Stimulated activated CD8-positive, alpha-beta memory T cell treated with anti-CD3 and anti-CD28 coated beads, Interleukin-4, amount 100 ng/mL, for 4 hours (primary cell): ENCODE results near the gene RIPK3.
A peak's percentile ranks its signal among the peaks of the same experiment; 100 is the strongest.
"Not testable (repeated sequence)": the region's sequence is repeated elsewhere in the genome, so short reads cannot be mapped to it uniquely, and the experiment has no call there.

ENCODE experiments used
- DNase-seq, 2 donors: peaks; one replicate each; pipeline ENCODE4 v3.0.0-alpha.2; 2020; ENCODE audit warnings: low read depth in 2 of 2, low spot score in 1 of 2

The RIPK3 gene

DNA sequence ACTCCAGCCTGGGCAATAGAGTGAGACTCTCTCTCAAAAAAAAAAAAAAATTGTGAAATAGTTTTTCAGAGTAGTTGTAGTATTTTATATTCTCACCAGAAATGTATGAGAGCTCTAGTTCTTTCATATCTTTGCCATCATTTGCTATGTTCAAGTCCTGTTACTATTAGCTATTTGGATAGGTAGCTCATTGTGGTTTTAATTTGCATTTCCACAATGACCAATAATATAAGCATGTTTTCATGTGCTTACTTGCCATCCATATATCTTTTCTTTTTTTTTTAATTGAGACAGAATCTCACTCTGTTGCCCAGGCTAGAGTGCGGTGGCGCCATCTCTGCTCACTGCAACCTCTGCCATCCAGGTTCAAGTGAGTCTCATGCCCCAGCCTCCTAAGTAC, 8.4 kb upstream of the RIPK3 start:
- no peak for DNase-seq

DNA sequence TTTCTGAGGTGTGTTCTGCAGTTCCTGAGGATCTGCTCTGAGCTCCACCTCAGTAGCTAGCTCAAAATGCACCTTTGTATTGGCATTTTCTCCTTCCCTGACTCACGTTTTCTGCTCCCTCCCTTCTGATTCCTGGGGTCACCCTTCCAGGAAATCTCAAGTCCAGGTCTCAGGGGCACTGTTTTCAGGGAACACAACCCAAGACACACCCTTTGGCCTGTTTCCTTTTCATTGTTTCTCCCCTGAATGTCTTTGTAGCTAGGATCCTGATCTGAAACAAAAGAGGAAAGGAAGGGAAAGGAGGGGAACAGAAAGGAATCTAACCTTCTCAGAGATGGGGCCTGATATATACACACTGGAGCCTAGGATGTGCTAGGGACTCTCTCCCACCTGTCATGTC, 7.3 kb upstream of the RIPK3 start:
- no peak for DNase-seq

DNA sequence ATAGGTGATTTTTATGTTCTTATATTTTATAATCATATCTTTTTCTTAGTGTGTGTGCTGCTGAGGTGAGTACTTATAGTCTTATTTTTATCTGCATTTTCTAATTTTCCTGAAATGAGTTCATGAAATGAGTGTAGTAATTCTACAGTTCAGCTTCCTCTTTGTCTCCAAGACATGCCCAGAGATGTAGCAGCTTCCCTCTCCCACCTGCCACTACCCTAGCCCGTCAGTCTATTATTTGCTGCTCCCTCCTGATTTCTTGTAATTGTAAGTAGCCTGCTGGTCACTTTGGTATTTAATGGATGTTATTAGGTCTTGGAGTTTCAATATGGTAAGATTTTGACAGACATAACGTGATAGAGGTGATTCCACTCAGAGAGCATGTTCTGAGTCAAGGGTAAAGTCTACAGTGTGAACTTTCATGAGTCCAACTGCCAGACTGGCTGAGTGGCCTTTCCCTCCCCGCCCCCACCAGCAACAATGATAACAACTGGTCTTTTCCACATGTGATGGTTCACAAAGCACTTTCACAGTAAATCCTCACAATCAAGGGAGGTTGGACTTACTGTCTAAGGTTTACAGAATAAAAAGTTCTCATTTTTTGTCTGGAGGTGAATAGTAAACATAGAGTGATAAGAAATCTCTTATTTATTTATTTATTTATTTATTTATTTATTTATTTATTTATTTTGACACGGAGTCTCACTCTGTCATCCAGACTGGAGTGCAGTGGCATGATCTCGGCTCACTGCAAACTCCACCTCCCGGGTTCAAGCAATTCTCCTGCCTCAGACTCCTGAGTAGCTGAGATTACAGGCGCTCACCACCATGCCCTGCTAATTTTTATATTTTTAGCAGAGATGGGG, 4.2 kb upstream of the RIPK3 start:
- no peak for DNase-seq

DNA sequence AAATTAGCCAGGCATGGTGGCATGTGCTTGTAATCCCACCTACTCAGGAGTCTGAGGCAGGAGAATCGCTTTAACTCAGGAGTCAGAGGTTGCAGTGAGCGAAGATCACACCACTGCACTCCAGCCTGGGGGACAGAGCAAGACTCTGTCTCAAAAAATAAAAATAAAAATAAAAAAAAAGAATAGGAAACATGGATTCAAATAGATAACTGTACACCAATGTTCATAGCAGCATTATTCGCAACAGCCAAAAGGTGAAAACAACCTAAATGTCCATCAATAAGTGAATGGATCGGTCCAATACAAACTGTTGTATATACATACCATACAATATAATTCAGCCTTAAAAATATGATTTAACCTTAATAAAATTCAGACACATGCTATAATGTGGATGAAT, 3.1 kb upstream of the RIPK3 start:
- DNase-seq = no peak

DNA sequence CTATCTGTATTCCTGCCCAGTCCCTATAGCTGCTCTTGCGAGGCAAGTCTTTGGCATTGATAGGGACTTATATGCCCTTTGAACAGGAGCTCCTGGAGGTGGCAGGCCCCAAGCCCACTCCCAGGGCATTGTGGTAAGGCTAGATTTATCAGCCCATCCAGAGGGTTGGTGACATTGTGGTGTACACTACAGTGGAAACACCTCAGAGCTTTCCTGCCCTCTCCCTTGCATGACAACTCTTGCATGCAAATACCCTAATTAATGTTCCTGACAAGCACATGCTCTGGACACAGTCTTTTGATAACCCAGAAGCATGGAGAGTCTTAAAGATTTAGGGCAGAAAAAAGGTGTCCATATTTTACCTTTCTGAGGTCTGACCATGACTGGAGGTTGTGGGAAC, 815 bp upstream of the RIPK3 start:
- DNase-seq = no peak

DNA sequence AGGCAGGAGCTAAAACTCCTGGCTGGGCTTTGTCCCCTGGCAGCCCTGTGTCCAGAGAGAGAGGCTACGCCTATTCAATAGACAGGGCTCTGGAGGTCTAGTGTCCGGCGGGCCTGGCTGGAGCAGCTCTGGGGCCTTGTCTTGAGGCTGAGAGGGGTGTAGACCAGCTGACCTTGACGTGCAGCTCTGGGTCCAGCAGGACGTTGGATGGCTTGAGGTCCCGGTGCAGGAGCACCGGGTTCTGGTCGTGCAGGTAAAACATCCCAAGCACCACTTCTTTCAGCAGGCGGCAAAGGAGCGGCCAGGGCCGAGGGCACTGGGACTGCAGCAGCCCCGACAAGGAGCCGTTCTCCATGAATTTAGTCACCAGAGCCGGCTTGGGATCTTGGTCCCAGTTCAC, 948 bp downstream of the RIPK3 start:
- no peak for DNase-seq

DNA sequence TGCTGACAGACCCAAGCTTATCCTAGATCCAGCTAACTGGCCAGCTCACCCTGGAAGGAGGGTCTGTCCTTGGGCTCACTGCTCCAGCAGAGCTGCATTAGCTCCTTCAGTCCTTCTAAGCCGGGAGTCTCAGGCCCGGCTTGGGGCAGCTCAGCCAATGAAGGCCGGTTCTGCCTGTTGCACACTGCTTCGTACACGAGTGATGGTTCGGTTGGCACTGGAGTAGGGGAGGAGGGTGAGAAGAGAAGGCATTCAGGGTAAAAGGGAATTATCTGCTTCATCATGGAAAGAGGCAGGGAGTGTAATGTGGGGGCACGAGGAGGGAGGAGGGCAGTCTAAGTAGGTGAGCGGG, 2.0 kb downstream of the RIPK3 start:
- DNase-seq = no peak

DNA sequence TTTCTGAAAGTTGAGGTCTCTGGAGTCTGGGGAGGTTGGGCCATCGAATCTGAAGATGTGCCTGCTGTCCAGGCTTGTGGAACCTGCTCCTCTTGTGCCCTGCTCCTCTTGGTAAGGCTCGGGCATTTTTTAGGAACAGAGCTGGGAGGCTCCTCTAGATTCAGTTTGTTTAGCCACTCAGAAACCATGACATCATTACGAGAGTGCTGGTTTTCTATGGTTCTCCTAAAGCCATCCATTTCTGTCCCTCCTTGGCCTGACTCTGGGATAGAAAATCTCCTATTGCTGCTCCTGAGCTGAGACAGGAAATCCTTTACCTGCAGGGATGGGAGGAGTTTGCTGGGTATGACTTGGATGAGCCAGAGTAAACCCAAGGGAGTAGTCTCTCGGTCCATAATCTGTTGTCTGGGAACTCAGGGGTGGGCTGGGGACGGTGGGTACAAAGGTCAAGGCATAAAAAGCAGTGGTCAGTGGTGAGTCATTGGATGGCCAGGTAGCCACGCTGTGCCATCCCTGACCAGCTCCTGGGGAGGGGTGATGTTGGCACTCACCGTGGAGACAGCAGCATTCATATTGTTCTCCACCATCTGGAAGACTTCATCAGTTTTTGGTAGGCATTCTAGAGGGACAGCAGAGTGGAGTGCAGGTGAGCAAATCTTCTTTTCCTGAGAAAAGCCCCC, 2.5 kb downstream of the RIPK3 start:
- no peak for DNase-seq

DNA sequence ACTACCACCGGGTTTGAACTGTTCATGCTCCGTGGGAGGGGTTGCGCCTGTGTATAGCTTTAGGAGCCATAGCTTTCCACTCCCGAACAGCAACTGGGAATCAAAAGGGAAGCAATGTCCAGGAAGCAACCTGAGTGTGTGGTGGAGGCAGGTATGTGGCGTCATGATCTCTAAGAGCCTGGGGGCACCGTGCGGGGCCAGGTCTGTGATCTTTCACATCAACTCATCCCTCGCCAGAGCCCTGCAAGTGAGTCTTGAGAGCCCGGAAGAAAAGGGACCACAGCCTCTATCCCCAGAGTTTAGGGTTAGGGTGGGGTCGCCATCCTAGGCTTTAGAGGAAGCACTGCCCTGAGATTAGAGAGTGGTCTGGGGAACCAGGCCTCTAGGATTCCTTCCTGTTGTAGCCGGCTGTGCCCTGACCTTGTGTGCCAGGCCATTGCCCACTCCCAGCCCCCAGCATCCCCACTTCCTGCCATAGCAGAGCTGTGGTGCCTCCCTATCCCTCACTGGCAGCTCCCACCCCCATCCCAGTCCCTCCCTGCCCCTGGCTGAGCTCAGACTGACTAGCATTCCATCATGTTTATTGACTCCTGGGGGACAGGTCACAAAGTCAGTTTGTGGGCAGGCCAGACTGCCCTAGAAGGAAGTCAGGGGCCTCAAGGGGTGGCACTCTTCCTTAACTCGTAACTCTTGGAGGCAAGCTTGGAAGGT, 4.2 kb downstream of the RIPK3 start:
- DNase-seq = no peak

DNA sequence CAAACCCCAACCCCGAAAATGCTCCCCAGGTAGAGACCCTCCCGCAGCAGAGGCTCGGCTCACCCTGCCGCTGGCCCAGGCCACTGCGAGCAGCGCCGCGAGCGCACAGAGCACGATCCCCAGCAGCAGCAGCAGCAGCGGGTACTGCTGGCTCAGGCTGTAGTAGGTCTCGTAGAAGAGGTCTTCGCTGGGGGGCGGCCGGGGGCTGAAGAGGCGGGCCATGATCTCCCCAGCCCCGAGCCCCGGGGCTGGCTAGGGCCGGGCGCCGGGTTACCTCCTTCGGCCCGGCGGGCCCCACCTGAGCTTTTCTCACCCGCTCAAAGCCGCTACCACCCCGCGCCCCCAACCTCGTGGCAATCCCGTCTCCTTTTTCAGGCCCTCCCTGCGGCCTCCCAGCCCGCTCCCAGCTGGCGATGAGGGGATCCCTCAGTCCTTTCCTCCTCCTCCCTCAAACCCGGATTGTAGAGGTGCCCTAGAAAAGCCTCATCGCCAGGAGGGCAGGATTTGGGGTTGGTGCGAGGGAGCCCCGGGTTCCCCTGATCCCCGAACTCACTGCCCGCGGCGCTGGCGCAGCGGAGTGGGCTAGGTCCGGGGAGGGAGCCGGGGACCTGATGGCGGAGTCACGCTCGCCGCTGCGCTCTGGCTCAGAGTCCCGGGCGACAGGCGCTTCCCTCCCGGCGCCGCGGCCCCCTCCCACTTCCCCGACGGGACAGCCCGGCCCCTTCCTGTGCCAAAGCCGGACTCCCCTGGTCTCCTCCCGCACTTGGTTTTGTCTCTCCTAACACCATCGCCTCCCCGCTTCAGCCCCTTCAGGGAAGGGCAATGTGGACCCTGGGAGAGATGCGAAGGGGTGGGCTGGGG, 5.1 kb downstream of the RIPK3 start, which contains the start of gene ADCY4:
Gene ADCY4 (minus strand): TSS at position 641 of the 861 bp plus-strand sequence. CDS start 419 bp downstream, at position 222.
- DNase-seq = no peak

DNA sequence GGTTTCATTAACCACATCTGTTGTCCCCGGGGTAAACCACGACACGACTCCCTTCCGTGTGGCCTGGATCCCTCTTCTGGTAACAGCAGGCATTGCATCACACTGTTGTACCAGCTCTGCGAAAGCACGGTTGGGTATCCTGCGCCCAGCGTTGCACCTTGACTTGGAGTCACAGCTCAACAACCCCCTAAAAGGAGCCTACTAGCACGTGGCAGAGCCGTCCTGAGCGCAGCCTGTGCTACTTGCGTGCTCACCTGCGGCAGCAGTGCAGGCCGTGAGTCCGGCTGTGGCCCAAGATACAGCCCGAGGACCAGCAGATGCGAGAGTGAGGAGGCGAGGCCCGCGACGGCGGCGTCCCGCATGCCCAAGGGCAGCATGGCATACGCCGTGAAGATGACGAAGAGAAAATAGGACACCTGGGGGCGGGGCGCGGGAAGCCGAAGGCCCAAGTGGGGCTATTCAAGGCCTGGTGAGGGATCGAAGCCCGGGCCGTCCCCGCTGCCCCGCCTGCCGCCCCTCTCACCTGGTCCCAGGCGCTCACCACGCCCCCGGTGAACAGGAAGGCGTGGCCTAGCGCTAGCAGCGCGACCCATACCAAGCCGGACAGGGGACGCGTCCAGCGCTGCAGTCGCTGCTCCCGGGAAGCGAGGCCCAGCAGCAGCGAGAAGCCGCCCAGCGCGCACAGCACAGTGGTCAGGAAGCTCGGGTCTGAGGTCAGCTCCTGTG, 7.4 kb downstream of the RIPK3 start:
- DNase-seq = peak; percentile 69 to 70

DNA sequence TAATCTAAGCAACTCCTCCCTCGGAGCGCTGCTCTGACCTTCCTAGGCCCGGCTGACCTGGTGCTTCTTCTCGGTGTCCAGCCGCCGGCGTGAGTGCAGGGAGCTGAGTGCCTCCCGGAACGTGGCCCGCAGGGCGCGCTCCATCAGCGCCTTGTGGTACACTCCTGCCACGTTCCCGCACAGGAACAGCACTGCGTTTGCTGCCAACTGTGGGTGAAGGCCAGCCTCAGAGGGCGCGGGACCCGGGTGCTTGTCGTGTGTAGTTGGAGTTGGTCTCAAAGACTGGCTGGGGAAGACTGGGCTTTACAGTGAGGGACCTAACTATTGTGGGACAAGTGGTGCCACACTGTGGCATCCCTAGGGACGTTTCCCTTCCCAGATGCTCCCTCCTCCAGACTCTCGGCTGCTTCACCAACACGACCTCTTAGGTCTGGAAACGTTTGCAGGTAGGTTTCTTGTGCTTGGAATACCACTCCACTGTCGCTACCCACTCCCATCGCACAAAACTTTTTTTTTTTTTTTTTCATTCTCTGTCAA, 8.0 kb downstream of the RIPK3 start:
- DNase-seq = no peak

DNA sequence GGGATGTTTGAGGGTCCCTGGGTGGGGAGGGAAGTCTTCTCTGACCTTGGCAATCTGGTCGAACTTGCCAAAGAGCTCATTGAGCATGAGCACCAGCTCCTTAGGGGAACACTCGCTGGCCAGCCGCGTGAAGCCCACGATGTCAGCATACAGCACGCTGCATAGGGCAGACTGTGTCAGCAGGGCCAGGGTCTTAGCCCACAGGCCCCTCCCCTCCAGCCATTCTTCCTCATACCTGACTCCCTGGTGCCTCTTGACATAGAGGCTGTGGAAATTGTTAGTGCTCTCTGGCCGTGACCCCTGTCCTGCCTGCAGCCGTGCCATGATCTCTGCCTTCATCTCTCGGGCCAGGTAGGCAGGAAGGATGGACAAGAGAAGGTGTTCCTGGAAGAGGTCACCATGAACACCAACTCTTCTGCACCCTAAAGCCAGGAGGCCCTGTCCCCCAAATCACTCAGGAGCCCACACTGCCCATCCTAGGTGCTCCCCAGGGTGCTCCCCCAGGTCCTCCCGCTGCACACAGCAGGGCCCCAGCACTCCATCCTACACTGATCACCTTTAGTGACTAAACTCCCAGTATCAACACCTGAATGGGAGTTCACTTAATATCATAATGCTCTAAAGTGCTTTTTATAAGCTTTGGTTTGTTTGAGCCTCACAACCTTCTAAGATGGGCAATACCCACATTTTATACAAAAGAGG, 8.7 kb downstream of the RIPK3 start:
- DNase-seq = no peak

DNA sequence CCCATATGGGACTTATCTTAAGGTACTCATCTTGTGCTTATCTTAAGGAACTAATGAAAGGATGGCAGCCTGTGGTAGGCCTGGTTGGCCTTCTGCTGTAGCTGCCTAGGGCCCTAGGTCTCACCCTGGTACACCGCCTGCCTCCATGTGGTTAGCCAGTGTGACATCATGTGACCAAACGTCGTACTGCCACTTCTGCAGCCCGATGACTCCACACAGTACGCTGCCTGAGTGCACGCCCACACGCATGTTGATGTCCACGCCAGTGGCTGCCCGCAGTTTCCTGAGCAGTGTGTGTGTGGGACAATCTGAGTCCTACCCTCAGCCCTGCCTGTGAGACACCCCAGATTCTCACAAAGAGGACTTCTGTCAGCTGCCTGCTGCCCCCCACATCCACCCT, 10.1 kb downstream of the RIPK3 start:
- DNase-seq = peak in 1 of 2 donors; percentile 68

DNA sequence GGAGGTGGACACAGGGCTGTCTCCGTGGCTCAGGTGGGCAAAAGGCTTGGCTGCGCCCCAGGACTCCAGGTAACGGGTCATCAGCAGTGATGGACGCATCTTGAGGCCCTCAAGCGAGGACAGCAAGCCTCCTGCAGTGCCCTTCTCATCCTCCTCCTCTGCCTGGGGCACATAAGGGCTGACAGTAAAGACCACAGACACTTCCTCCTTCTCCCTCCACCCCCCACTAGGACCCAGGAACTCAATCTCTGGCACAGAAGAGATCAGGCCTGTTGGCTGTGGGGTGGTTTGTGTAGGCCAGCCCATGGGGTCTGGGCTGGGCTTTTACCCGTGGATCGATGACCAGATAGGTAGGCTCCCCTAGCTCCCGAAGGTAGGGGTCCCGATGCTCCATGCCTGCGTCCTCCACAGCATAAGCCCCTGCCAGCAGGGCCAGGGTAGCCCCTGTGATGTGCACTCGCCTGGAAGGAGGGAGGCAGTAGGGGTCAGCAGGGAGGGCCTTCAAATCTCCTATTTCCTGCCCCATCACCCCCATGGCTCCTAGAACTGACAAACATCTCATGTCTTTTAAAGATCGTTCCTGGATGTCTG, 10.6 kb downstream of the RIPK3 start:
- no peak for DNase-seq

DNA sequence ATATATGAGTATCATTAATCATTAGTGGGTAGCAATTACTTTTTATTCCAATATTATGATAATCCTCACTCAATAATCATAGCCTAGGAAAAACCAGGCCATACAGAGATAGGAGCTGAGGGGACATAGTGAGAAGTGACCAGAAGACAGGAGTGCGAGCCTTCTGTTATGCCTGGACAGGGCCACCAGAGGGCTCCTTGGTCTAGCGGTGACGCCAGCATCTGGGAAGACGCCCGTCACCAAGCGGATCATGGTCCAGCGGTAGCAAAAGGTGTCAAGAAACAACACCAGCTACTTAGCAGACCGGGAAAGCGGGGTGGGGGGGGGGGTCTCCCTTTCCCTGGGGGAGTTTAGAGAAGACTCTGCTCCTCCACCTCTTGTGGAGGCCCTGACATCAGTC, 11.9 kb downstream of the RIPK3 start:
- not testable (repeated sequence) for DNase-seq

DNA sequence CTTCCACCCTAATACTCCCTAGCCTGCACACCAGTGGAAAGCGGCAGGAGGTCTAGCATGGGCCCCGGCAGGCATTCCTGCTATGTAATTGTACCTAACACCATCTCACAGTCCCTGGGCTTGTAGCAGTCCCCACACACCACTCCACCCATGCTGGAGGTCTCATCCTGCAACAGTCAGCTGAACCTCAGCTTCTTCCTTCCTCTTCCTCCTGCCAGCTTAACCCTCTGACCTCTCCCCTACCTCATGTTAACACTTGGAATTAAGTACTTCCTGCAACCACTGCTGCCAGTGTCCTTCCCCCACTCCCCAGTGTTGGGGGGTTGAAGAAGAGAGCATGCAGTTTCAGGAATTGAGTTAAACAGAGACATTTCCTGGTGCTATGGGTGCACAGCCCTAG, 12.5 kb downstream of the RIPK3 start:
- no peak for DNase-seq

DNA sequence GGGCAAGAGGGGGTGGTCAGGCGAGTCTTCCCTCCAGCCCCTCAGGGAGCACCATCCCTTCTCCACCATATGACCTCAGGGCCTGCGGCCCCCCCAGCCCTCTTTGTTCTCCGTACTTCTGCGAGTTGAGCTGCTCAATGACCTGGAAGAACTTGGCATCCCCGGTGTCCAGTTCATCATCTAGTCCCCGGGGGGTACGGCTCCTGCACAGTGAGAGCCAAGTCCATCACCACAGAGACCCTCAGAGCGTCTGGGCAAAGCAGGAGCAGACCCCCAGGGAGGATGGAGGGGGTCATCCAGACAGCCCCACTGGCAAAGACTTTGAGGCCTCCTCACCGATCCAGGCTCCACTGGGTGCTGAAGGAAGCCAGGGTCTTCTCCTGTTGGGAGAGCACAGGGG, 13.8 kb downstream of the RIPK3 start:
- DNase-seq = no peak

DNA sequence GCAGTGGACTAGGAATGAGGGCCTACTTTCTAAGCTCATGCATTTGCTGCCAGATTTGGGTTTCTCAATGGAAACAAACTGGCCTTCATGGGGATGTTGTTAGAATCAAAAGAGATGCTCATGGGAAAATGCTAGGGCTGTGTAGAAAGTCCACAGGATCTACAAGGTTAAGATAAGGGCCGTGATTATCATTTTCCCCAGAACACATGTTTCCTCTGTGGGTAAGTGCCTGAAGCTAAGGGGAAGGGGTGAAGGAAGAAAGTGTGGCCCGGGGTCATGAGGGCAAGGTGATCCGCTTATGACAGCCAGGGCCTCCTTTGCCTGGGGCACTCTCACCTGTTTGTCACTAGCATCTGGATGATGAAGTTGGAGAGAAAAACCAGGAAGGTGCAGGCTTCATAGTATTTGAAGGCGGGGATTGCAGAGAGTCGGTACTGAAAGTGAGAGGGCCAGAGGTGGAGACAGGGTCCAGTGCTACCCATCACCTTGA, 14.7 kb downstream of the RIPK3 start:
- DNase-seq = no peak
